HG03460 (cell line): ENCODE measurements around the gene PPM1F.

Experiments used
- ATAC-seq: cut with Tn5 transposase; IDR thresholded peaks from one replicate; pipeline ENCODE4 v1.9.1; 2021; ENCODE audit not compliant: unreplicated experiment

Gene PPM1F, protein sequence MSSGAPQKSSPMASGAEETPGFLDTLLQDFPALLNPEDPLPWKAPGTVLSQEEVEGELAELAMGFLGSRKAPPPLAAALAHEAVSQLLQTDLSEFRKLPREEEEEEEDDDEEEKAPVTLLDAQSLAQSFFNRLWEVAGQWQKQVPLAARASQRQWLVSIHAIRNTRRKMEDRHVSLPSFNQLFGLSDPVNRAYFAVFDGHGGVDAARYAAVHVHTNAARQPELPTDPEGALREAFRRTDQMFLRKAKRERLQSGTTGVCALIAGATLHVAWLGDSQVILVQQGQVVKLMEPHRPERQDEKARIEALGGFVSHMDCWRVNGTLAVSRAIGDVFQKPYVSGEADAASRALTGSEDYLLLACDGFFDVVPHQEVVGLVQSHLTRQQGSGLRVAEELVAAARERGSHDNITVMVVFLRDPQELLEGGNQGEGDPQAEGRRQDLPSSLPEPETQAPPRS

DNA sequence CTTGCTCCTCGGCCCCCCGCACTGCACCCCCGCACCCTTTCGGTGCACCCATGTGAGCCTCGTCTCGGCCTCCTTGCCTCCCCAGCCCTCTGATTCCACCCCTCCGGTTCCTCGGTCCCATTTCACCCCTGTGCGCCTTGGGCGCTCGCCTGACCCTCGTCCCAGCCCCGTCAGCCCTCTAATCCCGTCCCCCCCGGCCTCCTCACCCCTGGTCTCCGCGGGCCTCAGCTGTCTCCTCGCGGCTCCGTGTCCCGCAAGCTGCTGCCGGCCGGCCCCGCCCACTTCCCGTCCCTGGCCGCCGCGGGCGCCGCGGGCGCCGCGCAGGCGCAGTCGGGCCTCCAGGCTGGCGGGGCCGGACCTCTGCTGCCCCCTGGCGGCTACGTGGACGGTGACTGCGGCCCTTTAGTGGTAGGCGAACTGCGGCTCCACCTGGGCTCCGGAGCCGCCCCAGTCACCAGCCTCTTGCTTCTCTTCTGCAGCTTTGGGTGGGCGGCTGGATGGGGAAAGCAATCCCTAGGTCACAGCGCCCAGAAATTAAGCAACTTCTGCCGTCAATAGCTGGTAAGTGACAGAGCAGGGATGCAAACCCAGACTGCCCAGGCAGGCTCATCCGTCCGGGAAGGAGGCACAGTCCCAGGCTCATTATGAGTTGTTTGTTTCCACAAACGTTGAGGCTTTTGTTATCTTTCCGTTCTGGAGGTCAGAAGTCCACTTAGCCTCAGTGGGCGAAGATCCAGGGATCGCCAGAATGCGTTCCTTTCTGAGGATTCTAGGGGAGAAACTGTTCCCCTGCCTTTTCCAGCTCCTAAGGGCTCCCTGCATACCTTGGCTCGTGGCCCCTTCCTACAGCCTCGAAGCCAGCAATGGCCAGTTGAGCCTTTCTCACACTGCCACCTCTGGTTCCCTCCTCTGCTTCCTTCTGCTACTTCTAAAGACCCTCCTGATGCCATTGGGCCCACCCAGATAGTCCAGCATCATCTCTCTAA lies at the start of gene PPM1F:
Gene PPM1F (minus strand): TSS at position 263 of the 986 bp plus-strand sequence. CDS start 6,800 bp downstream, outside the sequence.
- ATAC-seq = peak; percentile 59

DNA sequence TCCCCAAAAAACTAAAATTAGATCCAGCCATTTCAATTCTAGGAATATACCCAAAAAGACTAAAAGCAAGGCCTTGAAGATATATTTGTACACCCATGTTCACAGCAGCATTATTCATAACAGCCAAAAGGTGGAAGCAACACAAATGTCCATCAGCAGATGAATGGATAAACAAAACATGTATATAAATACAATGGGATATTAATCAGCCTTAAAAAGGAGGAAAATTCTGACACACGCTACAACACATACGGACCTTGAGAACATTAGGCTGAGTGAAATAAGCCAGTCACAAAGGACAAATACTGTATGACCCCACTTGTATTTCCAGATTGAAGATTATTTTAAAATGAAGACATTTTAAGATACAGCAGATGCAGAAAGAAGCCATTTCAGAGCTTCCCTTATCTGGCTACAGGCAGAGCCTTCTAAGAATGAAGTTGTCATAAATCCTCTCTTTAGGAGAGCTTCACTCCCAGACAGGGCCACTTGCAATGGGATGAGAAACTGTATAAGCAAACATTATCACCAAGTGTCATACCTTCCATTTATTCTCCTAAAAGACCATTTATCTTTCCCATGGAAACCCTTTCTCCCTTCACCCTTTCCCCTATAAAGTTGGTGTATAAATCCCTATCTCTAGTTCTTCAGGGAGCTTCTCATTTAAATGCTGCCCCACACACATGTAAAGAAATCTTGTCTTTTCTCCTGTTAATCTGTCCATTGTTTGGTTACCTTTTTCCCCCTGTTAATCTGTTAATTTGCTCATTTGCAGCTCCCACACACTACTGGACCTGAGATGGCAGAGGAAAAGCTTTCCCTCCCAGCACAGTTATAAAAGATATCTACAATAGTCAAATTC lies 49.2 kb upstream of the PPM1F start:
- no peak for ATAC-seq

GRCh38 chr22:21998595-21999247 lies 46.1 kb upstream of the PPM1F start:
- no peak for ATAC-seq

GRCh38 chr22:21996175-21996720 lies 43.6 kb upstream of the PPM1F start:
- no peak for ATAC-seq

DNA sequence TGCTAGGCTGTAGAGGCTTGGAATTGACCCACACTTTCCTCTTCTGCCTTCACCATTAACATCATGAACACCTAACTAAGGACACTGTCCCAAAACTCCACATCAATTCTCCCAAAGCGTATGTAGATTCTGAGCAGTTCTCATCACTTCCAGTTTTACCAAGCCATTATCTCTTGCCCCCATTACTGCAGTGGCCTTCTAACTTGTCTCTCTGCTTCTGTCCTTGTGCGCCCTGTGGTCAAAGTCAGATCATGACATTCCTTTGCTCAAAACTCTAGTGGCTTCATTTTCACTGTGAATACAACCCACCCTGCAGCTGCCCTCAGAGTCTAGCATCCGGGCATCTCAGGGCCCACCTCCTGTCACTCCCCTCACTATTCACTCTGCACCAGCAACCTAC lies 43.0 kb upstream of the PPM1F start:
- ATAC-seq = no peak

- no peak for ATAC-seq
Observed at GRCh38 chr22:21994881-21995444, 42.3 kb upstream of the PPM1F start.

GRCh38 chr22:21992593-21993237 lies 40.1 kb upstream of the PPM1F start:
- ATAC-seq = no peak

- no peak for ATAC-seq
Observed at GRCh38 chr22:21991774-21992173, 39.1 kb upstream of the PPM1F start.

DNA sequence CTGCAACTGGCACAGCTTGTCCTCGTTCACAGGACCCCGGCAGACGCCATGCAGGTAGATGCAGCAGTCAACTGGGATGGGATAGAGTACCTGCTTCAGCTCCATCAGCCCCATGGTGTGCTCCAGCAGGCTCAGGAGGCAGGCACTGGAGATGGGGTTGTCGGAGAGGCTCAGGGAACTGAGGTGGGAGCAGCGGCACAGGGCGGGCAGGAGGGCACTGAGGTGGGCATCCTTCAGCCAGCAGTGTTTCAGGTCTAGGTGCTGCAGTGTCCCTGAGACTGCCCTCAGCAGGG lies 38.6 kb upstream of the PPM1F start:
- no peak for ATAC-seq

GRCh38 chr22:21990445-21991303 lies 38.0 kb upstream of the PPM1F start:
- no peak for ATAC-seq

DNA sequence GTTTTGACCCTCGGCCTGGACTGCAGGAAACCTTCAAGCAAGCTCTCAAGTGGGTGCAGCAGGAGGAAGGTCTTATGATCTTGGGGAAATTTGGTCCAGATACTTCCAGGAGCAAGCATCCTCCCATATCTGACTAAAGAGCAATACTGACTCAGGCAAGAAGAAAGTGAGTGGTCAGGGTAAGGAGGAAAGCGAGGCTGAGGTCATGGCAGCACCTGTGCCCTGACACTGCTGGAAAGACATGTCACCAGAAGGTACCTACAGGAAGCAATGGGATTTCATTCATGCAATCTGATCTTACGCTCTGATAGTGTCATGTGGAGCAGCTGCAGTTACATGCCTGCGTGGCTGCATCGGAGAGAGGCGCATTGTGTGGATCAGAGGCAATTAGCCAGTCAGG lies 36.4 kb upstream of the PPM1F start:
- ATAC-seq = no peak

- no peak for ATAC-seq
Observed at GRCh38 chr22:21985214-21985613, 32.6 kb upstream of the PPM1F start.

DNA sequence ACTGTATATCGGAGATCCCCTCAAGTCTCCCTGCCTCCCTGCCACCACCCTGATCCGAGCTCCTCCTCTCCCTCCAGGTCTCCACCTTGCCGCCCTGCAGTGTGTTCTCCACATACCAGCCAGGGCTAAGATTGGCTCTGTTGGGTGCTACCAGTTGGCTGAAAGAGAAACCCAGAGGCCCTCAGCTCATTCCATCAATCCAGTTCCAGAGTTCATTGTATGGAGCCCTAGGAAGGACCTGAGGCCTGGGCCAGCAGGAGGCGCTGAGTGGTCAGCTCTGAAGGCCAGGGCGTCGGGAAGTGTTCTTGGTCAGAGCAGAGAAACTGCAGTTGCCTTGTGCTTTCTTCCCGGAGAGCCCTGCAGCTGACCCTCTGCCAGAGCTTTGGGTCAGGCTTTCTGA lies 32.1 kb upstream of the PPM1F start:
- ATAC-seq = no peak

DNA sequence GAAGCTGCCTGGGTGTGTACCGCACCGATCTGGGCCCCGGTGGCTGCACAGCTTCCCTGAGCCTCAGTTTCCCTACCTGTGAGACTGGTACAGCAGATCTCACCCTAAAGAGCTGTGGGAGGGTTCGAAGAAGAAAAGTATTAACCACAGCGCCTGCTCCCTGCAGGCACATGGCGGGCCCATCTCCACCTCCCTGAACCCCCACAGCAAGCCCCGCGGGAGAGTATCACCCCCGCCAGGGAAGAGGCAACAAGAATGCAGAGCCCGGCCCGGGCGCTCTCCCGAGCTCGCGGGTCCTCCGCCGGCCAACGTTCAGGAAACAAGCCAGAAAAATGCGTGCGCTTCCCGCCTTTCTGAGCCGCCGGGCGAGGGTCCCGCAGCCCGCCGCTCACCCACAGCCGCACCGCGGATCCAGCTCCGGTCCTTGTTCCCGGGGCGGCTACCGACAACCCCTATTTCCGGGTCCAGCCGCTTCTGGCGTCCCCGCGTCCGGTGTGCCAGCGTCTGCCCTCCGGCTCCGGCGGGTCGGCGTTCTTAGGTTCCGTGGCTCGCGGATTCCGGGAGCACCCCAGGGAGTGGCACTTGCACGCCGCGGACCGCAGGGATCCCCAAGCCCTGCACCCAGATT lies 29.8 kb upstream of the PPM1F start, which contains the start of gene TOP3B:
Gene TOP3B (minus strand): TSS at position 450 of the 628 bp plus-strand sequence. CDS start 7,078 bp downstream, outside the sequence.
- no peak for ATAC-seq

- ATAC-seq = no peak
Observed at GRCh38 chr22:21981874-21982273, 29.2 kb upstream of the PPM1F start.

DNA sequence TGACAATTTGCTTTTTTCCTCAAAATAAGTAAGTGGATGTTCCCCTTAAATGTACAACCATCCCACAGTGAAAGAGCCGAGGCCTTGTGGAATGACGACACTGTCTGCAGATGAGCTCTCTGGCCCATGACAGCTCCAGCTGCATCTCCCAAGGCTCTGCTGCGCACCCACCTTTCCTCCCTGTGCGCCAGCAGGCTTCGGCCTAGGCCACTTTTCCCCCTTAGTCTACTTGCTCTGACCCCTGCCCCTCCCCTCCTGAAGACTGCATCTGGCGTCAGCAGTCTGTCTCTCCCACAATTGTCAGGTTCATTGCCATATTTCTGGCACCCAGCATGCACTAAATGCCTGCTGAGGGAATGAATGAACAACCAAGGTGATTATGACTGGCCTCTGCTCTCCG lies 27.9 kb upstream of the PPM1F start:
- no peak for ATAC-seq

DNA sequence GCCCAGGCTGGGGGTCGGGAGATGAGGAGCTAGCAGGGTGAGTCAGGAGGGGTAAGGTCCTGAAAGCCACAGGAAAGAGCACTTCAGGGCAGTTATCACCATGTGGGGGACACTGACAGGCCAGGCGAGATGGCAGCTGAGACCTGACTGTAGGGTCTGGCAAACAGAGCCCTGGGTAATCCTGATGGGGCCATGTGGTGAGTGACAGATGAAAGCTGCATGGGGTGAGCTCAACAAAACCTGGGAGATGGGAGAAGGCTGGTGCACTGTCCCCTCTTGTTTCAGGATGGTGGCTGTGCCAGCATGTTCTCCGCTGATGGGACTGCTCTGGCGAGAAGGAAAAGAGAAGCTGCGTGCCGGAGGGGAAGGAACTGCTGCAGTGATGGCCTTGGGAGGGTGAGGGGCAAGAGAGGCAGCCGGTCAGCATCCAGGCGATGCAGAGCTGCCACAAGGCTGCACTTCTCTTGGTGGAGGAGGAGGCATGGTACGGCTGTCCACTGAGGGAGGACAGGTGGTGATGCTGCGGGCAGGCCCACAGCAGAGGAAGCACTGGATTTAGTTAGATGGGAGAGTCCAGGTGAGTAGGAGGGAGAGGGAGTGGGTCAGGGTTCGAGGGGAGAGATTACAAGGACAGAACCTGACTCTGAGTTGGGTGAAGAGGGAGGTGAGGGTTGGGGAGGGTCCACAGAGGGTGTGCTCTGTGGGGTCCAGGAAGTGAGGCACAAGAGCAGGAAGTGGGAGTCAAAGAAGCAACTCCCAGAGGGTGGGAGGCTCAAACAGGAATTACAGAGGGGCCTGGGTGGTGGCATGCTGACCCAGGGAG lies 26.1 kb upstream of the PPM1F start:
- no peak for ATAC-seq
